SK-N-SH (cell line): Measurements from ENCODE around the gene ATXN10.

Source experiments
- CHD2 ChIP-seq: fragments of 150-350 bp; IDR thresholded peaks from 2 replicates; pipeline ENCODE4 v1.6.1; 2018; ENCODE audit warnings: low read length; ENCODE audit not compliant: partially characterized antibody
- CTCF ChIP-seq: fragments of 200-600 bp; sonication (generic); IDR thresholded peaks from 2 replicates; pipeline ENCODE4 v1.6.1; 2017; ENCODE audit warnings: antibody characterized with exemption, mild to moderate bottlenecking, moderate library complexity
- EP300 ChIP-seq, 2 experiments: IDR thresholded peaks; 2 replicates each; pipeline versions ENCODE4 v1.4.0 to v1.6.1; 2012; ENCODE audit warnings: borderline replicate concordance in 1 of 2, low read depth in 1 of 2, low read length in 1 of 2
- EZH2phosphoT487 ChIP-seq: fragments of 200-600 bp; sonication (generic); IDR thresholded peaks from 2 replicates; pipeline ENCODE4 v1.6.1; 2017; ENCODE audit warnings: low read depth, mixed run types, mild to moderate bottlenecking, antibody characterized with exemption, moderate library complexity, borderline replicate concordance
- FOXJ3 ChIP-seq: sonication (generic); formaldehyde crosslinking; IDR thresholded peaks from 2 replicates; pipeline ENCODE4 v1.5.1; 2020; ENCODE audit warnings: mild to moderate bottlenecking, missing genetic modification reagents
- PBX3 ChIP-seq: IDR thresholded peaks from 2 replicates; pipeline ENCODE4; 2012
- RFX5 ChIP-seq: IDR thresholded peaks from 2 replicates; pipeline ENCODE4 v1.6.1; 2012; ENCODE audit warnings: mild to moderate bottlenecking, improper control_type of control experiment, low read length
- RXRA ChIP-seq: IDR thresholded peaks from 2 replicates; pipeline ENCODE4 v1.4.0; 2012; ENCODE audit warnings: low read depth, mild to moderate bottlenecking, borderline replicate concordance

- TF ChIP-seq RXRA, result no peak
- TF ChIP-seq PBX3, result no peak
- no peak for TF ChIP-seq FOXJ3 (CRISPR knock-in tag)
- no peak for TF ChIP-seq EZH2phosphoT487
- TF ChIP-seq CTCF, result no peak
- no peak for TF ChIP-seq RFX5
- no peak for TF ChIP-seq EP300 (IDR thresholded peaks at IDR 0.05; ENCODE audit: borderline replicate concordance in 1 of 2, low read depth in 1 of 2, low read length in 1 of 2)
- no peak for TF ChIP-seq CHD2
These were observed 219.9 kb downstream of the ATXN10 start for GRCh38 chr22:45891471-45891995.
